HPDE6-E6E7 (cell line): Measurements from ENCODE around the gene ACTR8.

Source experiments
- DNase-seq: peaks from one replicate; pipeline ENCODE4 v3.0.0; 2011; ENCODE audit warnings: missing footprints; ENCODE audit errors: extremely low spot score

ACTR8 gene

DNA sequence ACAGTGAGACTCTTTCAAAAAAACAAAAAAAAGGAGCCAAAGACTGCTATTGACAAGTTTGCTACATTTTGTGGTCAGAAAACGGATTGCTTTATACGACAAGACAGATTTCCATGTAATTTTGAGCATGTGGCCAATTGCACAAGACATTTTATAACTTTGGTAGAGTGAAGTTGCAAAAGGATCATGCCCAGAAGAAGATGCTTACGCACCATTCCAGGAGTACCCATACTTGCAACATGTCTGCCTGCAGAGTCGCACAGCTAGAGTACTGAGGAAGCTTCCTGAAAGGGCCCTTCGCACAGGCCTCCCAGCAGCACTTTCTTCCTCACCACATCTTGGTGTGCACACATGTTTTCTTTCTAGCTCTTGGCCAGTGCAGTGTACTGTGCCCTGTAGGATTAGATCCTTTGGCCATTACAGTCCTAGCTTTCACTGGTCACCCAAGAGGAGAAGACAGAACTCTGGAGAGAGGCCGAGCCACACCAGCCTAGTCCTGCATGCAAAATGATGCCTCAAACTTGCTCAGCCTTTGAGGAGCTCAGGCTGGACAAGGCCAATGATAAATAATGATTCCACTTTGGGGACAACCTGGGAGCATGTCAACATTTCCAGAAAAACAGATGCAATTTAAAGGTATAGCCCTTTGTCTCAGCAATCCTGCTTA, 47.4 kb downstream of the ACTR8 start:
- DNase-seq, result no peak

DNA sequence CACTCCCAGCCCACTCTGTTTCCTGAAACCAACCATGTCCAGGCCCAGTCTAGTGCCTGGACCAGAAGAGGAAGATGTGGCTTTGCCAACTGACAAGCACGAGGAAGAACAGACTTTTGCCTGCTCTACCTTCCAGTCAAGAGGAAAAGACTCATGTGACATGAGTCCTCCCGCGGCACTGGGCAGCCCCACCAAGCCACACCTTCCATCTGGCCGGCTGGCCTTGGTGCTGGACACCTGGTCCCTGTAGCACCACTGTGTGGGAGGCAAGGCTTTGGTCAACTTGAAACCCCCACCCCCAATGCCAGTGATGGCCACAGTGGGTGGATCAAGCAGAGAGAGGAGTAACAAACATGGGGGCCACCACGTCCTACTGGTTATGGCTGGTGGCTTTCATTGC, 48.3 kb downstream of the ACTR8 start:
- DNase-seq, result no peak

DNA sequence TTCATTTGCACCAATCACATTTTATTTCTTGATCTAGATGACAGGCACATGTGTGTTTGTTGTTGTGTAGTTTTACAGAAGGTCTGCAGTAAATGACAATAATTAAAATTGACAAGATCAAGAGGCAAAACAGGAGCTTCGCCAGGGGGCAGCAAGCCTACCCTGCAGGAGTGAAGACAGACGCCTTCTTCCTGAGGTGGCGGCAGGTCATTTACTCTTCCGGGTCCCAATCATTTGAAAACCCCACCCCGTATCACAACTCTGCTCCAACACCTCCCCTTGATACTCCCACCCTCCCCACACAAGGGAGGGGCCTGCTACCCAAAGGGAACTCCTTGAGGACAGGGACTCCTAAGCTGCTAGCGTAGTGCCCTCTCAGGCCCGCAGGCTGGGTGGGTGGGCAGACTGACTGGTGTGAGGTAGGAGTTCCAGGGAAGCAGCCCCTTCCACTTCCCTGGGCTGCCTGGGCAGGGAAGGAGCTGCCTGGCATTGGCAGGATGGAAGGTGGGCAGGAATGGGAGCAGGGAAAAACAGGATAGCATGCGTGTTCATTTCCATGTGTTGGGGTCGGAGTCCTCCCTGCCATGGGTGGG, 48.8 kb downstream of the ACTR8 start:
- DNase-seq, result no peak

DNA sequence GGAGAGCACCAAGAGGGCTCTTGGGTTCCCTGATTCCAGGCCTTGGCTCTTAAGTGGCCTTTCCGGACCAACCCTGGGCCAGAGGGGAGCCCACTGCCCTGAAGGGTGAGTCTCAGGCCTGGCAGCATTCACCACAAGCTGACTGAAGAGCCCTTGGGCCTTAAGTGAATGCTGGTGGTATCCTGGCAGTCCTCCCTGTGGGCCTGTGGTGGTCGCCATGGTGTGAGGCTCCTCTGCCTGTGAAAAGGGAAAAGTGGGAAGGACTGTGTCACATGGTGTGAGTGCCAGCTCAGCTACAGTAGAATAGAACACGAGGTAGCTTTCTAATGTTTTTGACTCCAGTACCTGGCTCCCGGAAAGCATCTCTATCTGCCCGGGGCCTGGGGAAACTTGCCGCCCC, 51.0 kb downstream of the ACTR8 start:
- no peak for DNase-seq

DNA sequence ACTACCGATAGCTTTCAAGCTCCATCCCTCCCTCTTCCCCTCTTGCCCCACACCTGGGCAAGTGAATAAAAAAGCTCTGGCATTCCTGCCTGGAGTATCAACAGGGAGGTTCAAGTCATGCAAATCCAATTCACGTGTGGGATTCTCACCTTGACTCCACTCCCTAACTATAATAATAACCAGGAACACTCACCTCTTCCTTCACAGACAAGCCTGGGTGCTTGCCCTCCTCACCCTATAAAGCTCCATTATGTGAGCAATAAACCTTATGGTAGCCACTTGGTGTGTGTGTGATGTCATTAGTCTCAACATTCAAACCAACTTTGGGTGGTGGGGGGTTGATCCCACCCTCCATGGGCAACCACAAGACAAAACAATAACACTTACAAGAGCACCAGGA, 52.3 kb downstream of the ACTR8 start:
- no peak for DNase-seq

GRCh38 chr3:53828581-53828980, 53.4 kb downstream of the ACTR8 start:
- DNase-seq, result no peak

DNA sequence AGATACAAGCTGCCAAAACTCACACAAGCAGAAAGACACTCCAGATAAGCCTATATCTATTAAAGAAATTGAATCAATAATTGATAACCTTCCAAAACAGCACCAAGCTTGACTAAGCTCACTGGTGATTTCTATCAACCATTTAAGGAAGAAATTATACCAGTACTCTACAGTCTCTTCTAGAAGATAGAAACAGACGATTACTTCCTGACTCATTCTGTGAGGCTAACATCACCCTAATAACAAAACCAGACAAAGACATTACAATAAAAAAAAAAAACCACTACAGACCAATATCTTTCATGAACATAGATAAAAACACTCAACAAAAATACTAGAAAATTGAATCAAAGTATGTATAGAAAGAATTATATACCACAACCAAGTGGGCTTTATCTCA, 55.9 kb downstream of the ACTR8 start:
- DNase-seq, result no peak

DNA sequence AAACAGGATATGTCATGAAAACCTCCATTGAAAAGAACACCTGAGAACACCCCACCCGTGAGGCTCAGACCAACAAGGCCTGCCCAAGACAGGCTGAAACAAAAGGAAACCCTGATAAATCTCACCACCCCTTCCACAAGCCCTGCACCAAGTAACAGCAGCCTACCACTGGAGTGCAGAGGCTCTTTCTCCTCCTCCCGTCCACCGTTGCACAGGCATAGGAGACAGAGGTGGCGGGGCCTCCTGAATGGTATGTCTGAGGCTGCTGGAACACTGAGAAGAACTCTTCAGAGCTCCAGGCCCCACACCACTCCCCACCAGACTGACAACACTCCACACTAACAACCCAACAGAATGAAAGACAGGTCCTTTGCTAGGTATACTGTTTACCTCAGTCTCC, 57.2 kb downstream of the ACTR8 start:
- DNase-seq, result no peak

GRCh38 chr3:53823956-53824657, 57.8 kb downstream of the ACTR8 start:
- no peak for DNase-seq

- no peak for DNase-seq
Observed at GRCh38 chr3:53823026-53823955, 58.7 kb downstream of the ACTR8 start.

- no peak for DNase-seq
Observed at GRCh38 chr3:53822331-53822741, 59.6 kb downstream of the ACTR8 start.

GRCh38 chr3:53821631-53822121, 60.3 kb downstream of the ACTR8 start:
- peak; percentile 7 for DNase-seq

DNA sequence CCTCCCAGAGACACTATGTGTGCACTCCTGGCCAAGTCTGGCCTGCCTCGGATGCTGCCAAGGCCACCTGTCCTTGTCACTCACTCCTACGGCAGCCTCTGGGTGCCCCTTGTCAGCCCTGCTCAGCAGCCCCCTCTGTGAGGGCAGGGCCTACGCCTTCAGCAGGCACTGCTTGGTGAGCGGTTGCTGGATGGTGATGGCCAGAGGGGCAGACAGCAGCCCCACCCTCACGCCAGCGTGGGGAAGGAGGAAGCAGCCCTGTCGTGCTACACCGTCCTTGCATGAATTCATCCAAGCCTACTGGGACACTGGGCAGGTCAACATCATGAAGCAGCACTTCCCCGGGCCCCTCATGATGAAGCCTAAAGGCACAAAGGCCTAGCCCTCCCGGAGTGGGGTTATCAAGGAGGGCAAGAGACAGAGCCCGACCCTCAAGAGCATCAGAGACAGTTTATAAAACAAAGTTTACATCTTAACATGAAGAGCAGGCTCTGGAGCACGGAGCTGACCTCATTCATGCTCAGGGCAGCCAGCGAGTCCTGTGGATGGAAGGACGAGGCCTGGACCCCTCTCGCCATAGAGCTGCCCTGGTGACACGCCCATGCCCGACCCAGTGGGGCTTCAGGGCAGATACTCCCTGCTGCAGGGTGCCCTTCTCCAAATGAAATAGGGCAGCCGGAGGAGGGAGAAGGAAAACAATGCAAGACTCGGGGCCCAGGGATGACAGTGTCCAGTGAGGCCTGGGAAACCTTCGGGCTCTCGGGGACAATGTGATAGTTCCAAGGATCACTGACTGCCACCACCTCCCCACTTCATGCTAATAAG, 61.0 kb downstream of the ACTR8 start:
- no peak for DNase-seq

DNA sequence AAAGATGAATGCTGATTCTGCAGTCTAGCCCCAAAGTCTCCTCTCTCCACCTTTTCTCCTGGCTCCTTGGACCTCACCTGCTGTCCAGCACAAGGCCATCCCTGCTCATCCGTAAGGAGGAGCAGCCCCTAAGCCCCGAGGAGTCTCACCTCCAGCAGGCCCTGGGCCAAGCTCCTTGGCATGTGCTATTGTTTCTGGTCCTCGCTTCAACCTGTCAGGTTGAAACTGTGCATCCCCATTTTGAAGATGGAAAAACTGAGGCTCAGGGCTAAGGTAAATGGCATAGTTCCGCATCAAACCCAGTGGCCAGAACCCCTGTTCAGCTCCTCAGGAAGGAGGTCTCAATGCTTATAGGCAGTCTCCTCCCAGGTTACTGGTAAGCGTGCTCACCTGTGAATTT, 61.9 kb downstream of the ACTR8 start:
- no peak for DNase-seq

GRCh38 chr3:53819163-53819868, 62.6 kb downstream of the ACTR8 start:
- no peak for DNase-seq

DNA sequence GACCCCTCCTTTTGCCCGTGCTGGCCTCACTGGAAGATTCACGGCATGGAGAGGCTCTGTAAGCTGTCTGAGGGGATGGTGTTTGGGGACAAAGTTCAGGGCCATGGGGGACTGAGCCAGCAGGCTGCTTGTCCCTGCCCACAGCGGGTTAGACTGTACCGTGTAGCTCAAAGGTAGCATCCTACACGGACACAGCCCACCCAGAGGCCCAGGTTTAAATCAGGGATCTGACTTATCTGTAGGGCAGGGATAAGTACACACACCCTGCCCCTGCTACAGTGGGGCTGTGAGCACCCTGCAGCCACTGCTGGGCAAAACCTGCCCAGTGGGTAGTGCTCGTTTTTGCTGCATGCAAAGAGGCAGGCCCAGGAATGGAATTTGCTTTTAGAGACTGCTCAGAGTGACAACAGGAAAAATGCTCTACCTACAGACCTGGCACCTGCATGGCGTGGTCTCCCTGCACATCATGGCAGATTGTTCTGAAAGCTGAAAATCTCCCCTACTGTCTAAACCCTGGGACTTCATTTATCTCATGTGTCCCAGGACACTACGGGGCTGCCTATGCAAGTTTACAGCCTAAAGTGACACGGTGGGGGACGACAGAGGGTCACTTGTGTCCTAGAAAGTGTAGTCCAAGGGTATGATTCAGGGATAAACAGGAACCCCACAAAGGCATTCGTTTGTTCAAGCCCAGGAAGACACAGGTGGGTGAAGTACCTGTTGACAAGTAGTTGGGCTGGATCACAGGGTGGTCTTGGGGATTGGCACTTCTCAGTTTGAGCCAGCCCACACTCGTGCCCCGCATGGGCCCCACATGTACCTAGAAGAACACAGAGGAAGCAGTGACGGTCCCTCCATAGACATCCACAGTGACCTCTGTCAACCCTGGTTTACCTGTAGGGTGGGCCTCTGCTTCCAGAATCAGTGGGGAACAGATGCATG, 63.5 kb downstream of the ACTR8 start:
- no peak for DNase-seq

- DNase-seq, result no peak
Observed at GRCh38 chr3:53817809-53818208, 64.1 kb downstream of the ACTR8 start.

GRCh38 chr3:53817211-53817610, 64.7 kb downstream of the ACTR8 start:
- no peak for DNase-seq
